ENCODE results near the gene ZC3HAV1.
"Not testable (repeated sequence)": the region's sequence is repeated elsewhere in the genome, so short reads cannot be mapped to it uniquely, and the experiment has no call there.

ZC3HAV1 gene

GRCh38 chr7:139109188-139109982 lies at the start of gene ZC3HAV1:
ZC3HAV1 (minus strand) TSS chr7:139109720; CDS start chr7:139109331, 389 bp downstream.
- DNase-seq (ENCODE audit: low spot score), result peak; percentile 93

- peak; percentile 27 for DNase-seq (ENCODE audit: low spot score)
Measured at GRCh38 chr7:139153832-139154231, 44.3 kb upstream of the ZC3HAV1 start.

GRCh38 chr7:139152149-139152548 lies 42.6 kb upstream of the ZC3HAV1 start:
- DNase-seq (ENCODE audit: low spot score), result no peak

GRCh38 chr7:139139150-139139549 lies 29.6 kb upstream of the ZC3HAV1 start:
- DNase-seq (ENCODE audit: low spot score), result no peak

- DNase-seq (ENCODE audit: low spot score), result peak; percentile 90
Measured at GRCh38 chr7:139133335-139134139, 24.0 kb upstream of the ZC3HAV1 start.

GRCh38 chr7:139132887-139133286 lies 23.4 kb upstream of the ZC3HAV1 start:
- no peak for DNase-seq (ENCODE audit: low spot score)

GRCh38 chr7:139131601-139132041 lies 22.1 kb upstream of the ZC3HAV1 start:
- peak; percentile 15 for DNase-seq (ENCODE audit: low spot score)

- not testable (repeated sequence) for DNase-seq (ENCODE audit: low spot score)
Measured at GRCh38 chr7:139129814-139130213, 20.3 kb upstream of the ZC3HAV1 start.

GRCh38 chr7:139127648-139128047 lies 18.1 kb upstream of the ZC3HAV1 start:
- no peak for DNase-seq (ENCODE audit: low spot score)

GRCh38 chr7:139125657-139126056 lies 16.1 kb upstream of the ZC3HAV1 start:
- no peak for DNase-seq (ENCODE audit: low spot score)

- DNase-seq (ENCODE audit: low spot score), result not testable (repeated sequence)
Measured at GRCh38 chr7:139124995-139125394, 15.5 kb upstream of the ZC3HAV1 start.

- DNase-seq (ENCODE audit: low spot score), result no peak
Measured at GRCh38 chr7:139124084-139124914, 14.8 kb upstream of the ZC3HAV1 start.

GRCh38 chr7:139119486-139119849 lies 9.9 kb upstream of the ZC3HAV1 start:
- no peak for DNase-seq (ENCODE audit: low spot score)

GRCh38 chr7:139118805-139119485 lies 9.4 kb upstream of the ZC3HAV1 start:
- peak; percentile 30 for DNase-seq (ENCODE audit: low spot score)

GRCh38 chr7:139118234-139118804 lies 8.8 kb upstream of the ZC3HAV1 start:
- peak; percentile 85 for DNase-seq (ENCODE audit: low spot score)

GRCh38 chr7:139117599-139118233 lies 8.2 kb upstream of the ZC3HAV1 start:
- DNase-seq (ENCODE audit: low spot score), result no peak

GRCh38 chr7:139116999-139117398 lies 7.5 kb upstream of the ZC3HAV1 start:
- no peak for DNase-seq (ENCODE audit: low spot score)

GRCh38 chr7:139115104-139115503 lies 5.6 kb upstream of the ZC3HAV1 start:
- no peak for DNase-seq (ENCODE audit: low spot score)

- DNase-seq (ENCODE audit: low spot score), result no peak
Measured at GRCh38 chr7:139114585-139114984, 5.1 kb upstream of the ZC3HAV1 start.

- DNase-seq (ENCODE audit: low spot score), result no peak
Measured at GRCh38 chr7:139114018-139114417, 4.5 kb upstream of the ZC3HAV1 start.

- DNase-seq (ENCODE audit: low spot score), result no peak
Measured at GRCh38 chr7:139112741-139113250, 3.3 kb upstream of the ZC3HAV1 start.

Data from activated CD4-positive, alpha-beta T cell treated with anti-CD3 and anti-CD28 coated beads, Interleukin-2, Interleukin-4, amounts not matched to agents 100 ng/mL and 50 ng/mL, durations not matched to agents 16 hours and 8 hours (primary cell).